WTC11 (cell line): ENCODE data around the gene SLC6A5.

Experiments used
- ETV6 ChIP-seq: sonication (generic); formaldehyde crosslinking; IDR thresholded peaks from 2 replicates; pipeline ENCODE4 v1.8.1; 2022; ENCODE audit warnings: mild to moderate bottlenecking, missing genetic modification reagents
- MAX ChIP-seq: sonication (generic); formaldehyde crosslinking; IDR thresholded peaks from 2 replicates; pipeline ENCODE4 v1.8.0; 2022; ENCODE audit warnings: mild to moderate bottlenecking, missing genetic modification reagents
- TF ChIP-seq, protein P1 (sequence below): fragments of 200-600 bp; IDR thresholded peaks from 2 replicates; pipeline ENCODE4 v1.8.0; 2022; ENCODE audit warnings: antibody characterized with exemption

GRCh38 chr11:20594274-20595061 lies 4.9 kb upstream of the SLC6A5 start:
- no peak for TF ChIP-seq ETV6 (CRISPR knock-in tag)
- TF ChIP-seq MAX = no peak
- TF ChIP-seq, protein P1, sequence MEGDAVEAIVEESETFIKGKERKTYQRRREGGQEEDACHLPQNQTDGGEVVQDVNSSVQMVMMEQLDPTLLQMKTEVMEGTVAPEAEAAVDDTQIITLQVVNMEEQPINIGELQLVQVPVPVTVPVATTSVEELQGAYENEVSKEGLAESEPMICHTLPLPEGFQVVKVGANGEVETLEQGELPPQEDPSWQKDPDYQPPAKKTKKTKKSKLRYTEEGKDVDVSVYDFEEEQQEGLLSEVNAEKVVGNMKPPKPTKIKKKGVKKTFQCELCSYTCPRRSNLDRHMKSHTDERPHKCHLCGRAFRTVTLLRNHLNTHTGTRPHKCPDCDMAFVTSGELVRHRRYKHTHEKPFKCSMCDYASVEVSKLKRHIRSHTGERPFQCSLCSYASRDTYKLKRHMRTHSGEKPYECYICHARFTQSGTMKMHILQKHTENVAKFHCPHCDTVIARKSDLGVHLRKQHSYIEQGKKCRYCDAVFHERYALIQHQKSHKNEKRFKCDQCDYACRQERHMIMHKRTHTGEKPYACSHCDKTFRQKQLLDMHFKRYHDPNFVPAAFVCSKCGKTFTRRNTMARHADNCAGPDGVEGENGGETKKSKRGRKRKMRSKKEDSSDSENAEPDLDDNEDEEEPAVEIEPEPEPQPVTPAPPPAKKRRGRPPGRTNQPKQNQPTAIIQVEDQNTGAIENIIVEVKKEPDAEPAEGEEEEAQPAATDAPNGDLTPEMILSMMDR = no peak
